ENCODE data around the gene ZSCAN23. TPM values are rescaled to one million over a fixed set of nuclear protein-coding genes. Genes with fewer than 3 reads are reported as not detected.

The ZSCAN23 gene
- total and polyA plus RNA-seq, 9 donors = 2.0 to 6.8 (median 4.1) TPM

DNA sequence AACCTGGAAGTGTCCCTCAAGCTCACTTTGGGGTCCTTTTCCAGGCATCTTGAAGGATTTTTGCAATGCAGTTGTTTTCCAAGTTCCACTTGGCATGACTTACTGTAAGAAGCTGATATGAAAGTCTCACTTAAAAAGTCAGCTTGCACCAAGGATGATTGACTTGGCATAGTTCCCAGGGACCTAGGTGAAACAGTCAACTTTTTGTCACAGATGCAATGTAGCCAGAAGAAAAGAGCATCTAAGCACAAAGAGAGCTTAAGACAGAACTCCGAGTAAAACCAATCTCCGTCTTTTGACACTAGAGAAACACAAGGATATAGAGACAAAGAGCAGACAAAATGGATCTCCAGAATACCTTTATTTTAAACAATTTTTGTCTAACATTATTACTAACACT lies 41.1 kb downstream of the ZSCAN23 start:
- TF ChIP-seq POLR2A (IDR thresholded peaks at IDR 0.05) (no peak), EP300 (IDR thresholded peaks at IDR 0.05) (no peak)
- TF ChIP-seq, protein P1, sequence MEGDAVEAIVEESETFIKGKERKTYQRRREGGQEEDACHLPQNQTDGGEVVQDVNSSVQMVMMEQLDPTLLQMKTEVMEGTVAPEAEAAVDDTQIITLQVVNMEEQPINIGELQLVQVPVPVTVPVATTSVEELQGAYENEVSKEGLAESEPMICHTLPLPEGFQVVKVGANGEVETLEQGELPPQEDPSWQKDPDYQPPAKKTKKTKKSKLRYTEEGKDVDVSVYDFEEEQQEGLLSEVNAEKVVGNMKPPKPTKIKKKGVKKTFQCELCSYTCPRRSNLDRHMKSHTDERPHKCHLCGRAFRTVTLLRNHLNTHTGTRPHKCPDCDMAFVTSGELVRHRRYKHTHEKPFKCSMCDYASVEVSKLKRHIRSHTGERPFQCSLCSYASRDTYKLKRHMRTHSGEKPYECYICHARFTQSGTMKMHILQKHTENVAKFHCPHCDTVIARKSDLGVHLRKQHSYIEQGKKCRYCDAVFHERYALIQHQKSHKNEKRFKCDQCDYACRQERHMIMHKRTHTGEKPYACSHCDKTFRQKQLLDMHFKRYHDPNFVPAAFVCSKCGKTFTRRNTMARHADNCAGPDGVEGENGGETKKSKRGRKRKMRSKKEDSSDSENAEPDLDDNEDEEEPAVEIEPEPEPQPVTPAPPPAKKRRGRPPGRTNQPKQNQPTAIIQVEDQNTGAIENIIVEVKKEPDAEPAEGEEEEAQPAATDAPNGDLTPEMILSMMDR (IDR thresholded peaks at IDR 0.05) = no peak
- H3K27ac ChIP-seq = no peak overlapping the region
- peaks cover 5% of the 10 kb centered on the region for H3K4me1 ChIP-seq (ENCODE audit: insufficient read depth)
- intact Hi-C loops (cut with DNase I) = no loop called here
- H3K9me3 ChIP-seq = no peaks in the 10 kb centered on the region
- no peak for DNase-seq
- 31 to 86% (median 61%) methylated on average over 2 of the region's 2 CpGs for WGBS, 3 donors
- H3K4me3 ChIP-seq = no peak overlapping the region
- H3K27me3 ChIP-seq = no peaks in the 10 kb centered on the region
- no peaks in the 10 kb centered on the region for H3K36me3 ChIP-seq

- Histone ChIP-seq H3K4me1 (ENCODE audit: insufficient read depth) (peaks cover 5% of the 10 kb centered on the region), H3K27ac (no peak overlapping the region), H3K4me3 (no peak overlapping the region), H3K36me3 (no peaks in the 10 kb centered on the region), H3K9me3 (no peaks in the 10 kb centered on the region), H3K27me3 (no peaks in the 10 kb centered on the region)
- no peak for DNase-seq
- WGBS, 3 donors = 71 to 85% (median 84%) methylated on average over 1 of the region's 1 CpG
- intact Hi-C loops (cut with DNase I) = no loop called here
- TF ChIP-seq, protein P1 (IDR thresholded peaks at IDR 0.05) = no peak
- TF ChIP-seq POLR2A (IDR thresholded peaks at IDR 0.05) = no peak
- no peak for TF ChIP-seq EP300 (IDR thresholded peaks at IDR 0.05)
Measured at GRCh38 chr6:28401172-28401571, 42.1 kb downstream of the ZSCAN23 start.

- no peaks in the 10 kb centered on the region for H3K9me3 ChIP-seq
- TF ChIP-seq, protein P1 (IDR thresholded peaks at IDR 0.05) = no peak
- TF ChIP-seq POLR2A (IDR thresholded peaks at IDR 0.05) (no peak), EP300 (IDR thresholded peaks at IDR 0.05) (no peak)
- H3K36me3 ChIP-seq = no peaks in the 10 kb centered on the region
- DNase-seq = no peak
- peak overlapping the region in 1 of 2 donors; percentile 26 for H3K27ac ChIP-seq
- intact Hi-C loops (cut with DNase I) = no loop called here
- WGBS, 3 donors = 13 to 23% (median 13%) methylated on average over 8 of the region's 8 CpGs
- peaks cover 5% of the 10 kb centered on the region for H3K4me1 ChIP-seq (ENCODE audit: insufficient read depth)
- H3K27me3 ChIP-seq = no peaks in the 10 kb centered on the region
- H3K4me3 ChIP-seq = peak overlapping the region; percentile 93
Measured at GRCh38 chr6:28400122-28400451, 43.2 kb downstream of the ZSCAN23 start.

DNA sequence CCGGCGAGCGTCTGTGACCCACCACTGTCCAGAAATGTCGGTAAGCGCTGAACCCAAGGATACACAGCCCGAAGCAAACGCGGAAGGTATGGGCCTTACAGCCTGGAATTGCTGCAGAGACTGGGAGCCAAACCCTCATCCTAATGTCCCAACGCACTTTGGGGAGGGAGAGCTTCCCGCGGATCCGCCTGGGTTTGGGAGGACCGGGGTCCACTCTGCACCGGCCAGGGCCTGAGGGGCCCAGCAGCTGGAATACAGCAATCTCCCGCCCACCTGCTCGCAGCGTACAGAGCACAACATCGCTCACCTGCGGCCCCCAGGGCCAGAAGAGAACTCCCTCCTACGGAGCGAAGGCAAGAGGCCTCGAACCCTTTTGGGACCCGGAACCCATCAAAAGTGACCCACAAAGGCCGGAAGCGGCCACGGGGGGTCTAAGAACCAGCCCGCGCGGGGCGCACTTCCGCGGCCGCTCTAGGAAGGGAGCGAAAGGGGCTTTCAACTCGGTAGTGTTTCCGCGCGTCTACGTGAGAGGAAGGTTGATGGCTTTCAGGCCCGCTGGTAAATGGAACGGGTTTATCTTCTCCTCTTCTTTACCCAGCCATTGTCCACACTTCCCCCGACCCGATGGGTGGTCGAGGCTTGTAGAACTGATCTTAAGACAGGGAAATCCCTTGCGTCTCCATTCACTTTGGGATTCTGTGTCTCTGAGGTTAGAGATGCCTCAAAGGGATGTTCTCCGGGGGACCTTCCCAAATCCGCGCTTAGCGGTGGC lies 43.8 kb downstream of the ZSCAN23 start, which contains the start of gene ZSCAN12:
Gene ZSCAN12 (minus strand): TSS at position 398 of the 772 bp plus-strand sequence. CDS start 1,342 bp downstream, outside the sequence.
- Histone ChIP-seq H3K4me1 (ENCODE audit: insufficient read depth) (peaks cover 5% of the 10 kb centered on the region), H3K27me3 (no peaks in the 10 kb centered on the region), H3K36me3 (no peaks in the 10 kb centered on the region), H3K4me3 (peak within 1 kb of the TSS; percentile 93), H3K27ac (peak within 1 kb of the TSS in 1 of 2 donors; percentile 26), H3K9me3 (no peaks in the 10 kb centered on the region)
- peak; percentile 76 to 90 (median 85) for DNase-seq
- intact Hi-C loops (cut with DNase I) = no loop called here
- 0 to 2% (median 1%) methylated on average over 42 to 49 of the region's 49 CpGs for WGBS, 3 donors
- no peak for TF ChIP-seq POLR2A (IDR thresholded peaks at IDR 0.05)
- TF ChIP-seq EP300 (IDR thresholded peaks at IDR 0.05) = no peak
- TF ChIP-seq, protein P1 (IDR thresholded peaks at IDR 0.05) = peak; percentile 19 to 42 (median 37)
